Skin of body (tissue), 2 donors: ENCODE results near the gene EDIL3. TPM values are rescaled to one million over a fixed set of nuclear protein-coding genes. Genes with fewer than 3 reads are reported as not detected.
"Not testable (repeated sequence)": the region's sequence is repeated elsewhere in the genome, so short reads cannot be mapped to it uniquely, and the experiment has no call there.

Source experiments
- DNase-seq: peaks from one replicate; lab custom pipeline; 2025; lab: John Stamatoyannopoulos, UW
- total RNA-seq: library from RNA; depleted of rRNA; stranded (reverse); fragments of >200 nt; gene quantifications from one replicate; pipeline ENCODE4 v1.2.3, GENCODE V29; 2014

The EDIL3 gene
- total RNA-seq, 1 donor from 2014 or later, result 19.3 TPM

GRCh38 chr5:84379749-84380148 lies 4.9 kb downstream of the EDIL3 start:
- no peak for DNase-seq

GRCh38 chr5:84378961-84379360 lies 5.7 kb downstream of the EDIL3 start:
- no peak for DNase-seq

GRCh38 chr5:84378420-84378819 lies 6.3 kb downstream of the EDIL3 start:
- no peak for DNase-seq

- no peak for DNase-seq
Observed at GRCh38 chr5:84376346-84376745, 8.3 kb downstream of the EDIL3 start.

- no peak for DNase-seq
Observed at GRCh38 chr5:84374568-84374967, 10.1 kb downstream of the EDIL3 start.

GRCh38 chr5:84373506-84373905 lies 11.2 kb downstream of the EDIL3 start:
- no peak for DNase-seq

GRCh38 chr5:84372066-84372695 lies 12.5 kb downstream of the EDIL3 start:
- DNase-seq, result no peak

- no peak for DNase-seq
Observed at GRCh38 chr5:84370176-84370575, 14.5 kb downstream of the EDIL3 start.

- no peak for DNase-seq
Observed at GRCh38 chr5:84364043-84364442, 20.6 kb downstream of the EDIL3 start.

- DNase-seq, result no peak
Observed at GRCh38 chr5:84362061-84362720, 22.5 kb downstream of the EDIL3 start.

- DNase-seq, result no peak
Observed at GRCh38 chr5:84361572-84361971, 23.1 kb downstream of the EDIL3 start.

- no peak for DNase-seq
Observed at GRCh38 chr5:84360056-84360455, 24.6 kb downstream of the EDIL3 start.

GRCh38 chr5:84354101-84354500 lies 30.6 kb downstream of the EDIL3 start:
- no peak for DNase-seq

GRCh38 chr5:84344788-84345187 lies 39.9 kb downstream of the EDIL3 start:
- no peak for DNase-seq

- DNase-seq, result no peak
Observed at GRCh38 chr5:84343171-84343570, 41.5 kb downstream of the EDIL3 start.

GRCh38 chr5:84332106-84332505 lies 52.6 kb downstream of the EDIL3 start:
- no peak for DNase-seq

GRCh38 chr5:84327591-84327990 lies 57.1 kb downstream of the EDIL3 start:
- no peak for DNase-seq

- no peak for DNase-seq
Observed at GRCh38 chr5:84322646-84323045, 62.0 kb downstream of the EDIL3 start.

GRCh38 chr5:84317826-84318225 lies 66.9 kb downstream of the EDIL3 start:
- DNase-seq, result not testable (repeated sequence)

- not testable (repeated sequence) for DNase-seq
Observed at GRCh38 chr5:84312280-84312679, 72.4 kb downstream of the EDIL3 start.

GRCh38 chr5:84309850-84310249 lies 74.8 kb downstream of the EDIL3 start:
- DNase-seq, result not testable (repeated sequence)

GRCh38 chr5:84306601-84307000 lies 78.1 kb downstream of the EDIL3 start:
- DNase-seq, result no peak

GRCh38 chr5:84304599-84304998 lies 80.1 kb downstream of the EDIL3 start:
- no peak for DNase-seq
